HepG2 (cell line): ENCODE data around the gene DOCK3. TPM values are rescaled to one million over a fixed set of nuclear protein-coding genes. Genes with fewer than 3 reads are reported as not detected.

Source experiments
- ATAC-seq: fragments of 200-7000 bp; cut with Tn5 transposase; 3 replicates; pipeline ENCODE4 v1.9.1; 2020; ENCODE audit warnings: mild to moderate bottlenecking, moderate library complexity
- BruUV-seq: library from RNA; stranded (reverse); fragments of 400-500 nt; replicated peaks from 2 replicates; lab custom pipeline; 2021; lab: Mats Ljungman, UMichigan
- CTCF ChIA-PET: fragments of 300-600 bp; formaldehyde crosslinking; extraction: SDS; loops from one replicate; lab custom pipeline; 2021; ENCODE audit warnings: low total read pairs, inconsistent platforms, low intra/inter-chr PET ratio; lab: Yijun Ruan, JAX
- POLR2A ChIA-PET: fragments of 350-600 bp; sonication (Branson Sonifier 250); formaldehyde crosslinking; loops from one replicate; lab custom pipeline; 2020; ENCODE audit warnings: antibody characterized with exemption, inconsistent platforms; lab: Yijun Ruan, JAX
- DNase-seq: peaks from one replicate; pipeline ENCODE4 v3.0.0-alpha.2; 2015; ENCODE audit warnings: low spot score
- FAIRE-seq: peaks from 3 replicates; lab custom pipeline; 2011; peaks lifted over from hg19 to GRCh38; lab: Jason Lieb, UNC
- H2AFZ ChIP-seq: one replicate; pipeline ENCODE4 v1.6.1; 2011; ENCODE audit warnings: low read length, inconsistent platforms
- H3K27ac ChIP-seq: fragments of 300-600 bp; 3 replicates; pipeline ENCODE4 v1.8.0; 2011; ENCODE audit warnings: mixed run types, mild to moderate bottlenecking, mixed read lengths, low read length, inconsistent platforms; ENCODE audit not compliant: insufficient read depth; ENCODE audit errors: extremely low read length
- H3K27me3 ChIP-seq, 2 experiments: fragments of 200-600 bp in 1 of 2; 2 replicates in 1 of 2; 3 replicates in 1 of 2; pipeline versions ENCODE4 v1.6.0 to v1.8.0; 2011; ENCODE audit warnings: low read length in 2 of 2, mild to moderate bottlenecking in 2 of 2, moderate library complexity in 2 of 2, inconsistent platforms in 1 of 2; ENCODE audit not compliant: insufficient read depth in 2 of 2, control insufficient read depth in 1 of 2
- H3K36me3 ChIP-seq, 2 experiments: fragments of 200-600 bp in 1 of 2; replicated peaks in 1 of 2; 2 replicates in 1 of 2; 3 replicates in 1 of 2; pipeline versions ENCODE4 v1.5.1 to v1.8.0; 2011; ENCODE audit warnings: low read length in 2 of 2, inconsistent platforms in 1 of 2; ENCODE audit not compliant: insufficient read depth in 2 of 2, control insufficient read depth in 1 of 2
- H3K4me1 ChIP-seq: 2 replicates; pipeline ENCODE4 v1.5.1; 2012; ENCODE audit warnings: low read length, inconsistent platforms; ENCODE audit not compliant: insufficient read depth
- H3K4me2 ChIP-seq: 2 replicates; pipeline ENCODE4 v1.6.0; 2011; ENCODE audit warnings: low read depth, low read length, inconsistent platforms
- H3K4me3 ChIP-seq, 3 experiments: fragments of 200-600 bp in 1 of 3; sonication (generic), shearing (Covaris generic) in 1 of 3; replicated peaks in 1 of 3; 2 replicates each; pipeline ENCODE4 v1.5.1; 2011 to 2016; ENCODE audit warnings: low read length in 3 of 3, inconsistent platforms in 2 of 3, low read depth in 2 of 3, mild to moderate bottlenecking in 2 of 3, control low read depth in 1 of 3, mixed read lengths in 1 of 3; ENCODE audit not compliant: insufficient read depth in 1 of 3
- H3K79me2 ChIP-seq: one replicate; pipeline ENCODE4 v1.6.1; 2011; ENCODE audit warnings: low read length, inconsistent platforms; ENCODE audit not compliant: insufficient read depth
- H3K9ac ChIP-seq: 2 replicates; pipeline ENCODE4 v1.6.0; 2011; ENCODE audit warnings: mild to moderate bottlenecking, low read depth, low read length, inconsistent platforms; ENCODE audit not compliant: insufficient read depth
- H3K9me3 ChIP-seq: 2 replicates; pipeline ENCODE4 v1.5.1; 2012; ENCODE audit warnings: mild to moderate bottlenecking, low read length
- H4K20me1 ChIP-seq: 2 replicates; pipeline ENCODE4 v1.6.0; 2011; ENCODE audit warnings: inconsistent platforms, mild to moderate bottlenecking, low read length, moderate library complexity; ENCODE audit not compliant: insufficient read depth
- ATF5 ChIP-seq: sonication (generic); formaldehyde crosslinking; IDR thresholded peaks from 2 replicates; pipeline ENCODE4 v1.4.0; 2020; ENCODE audit warnings: mild to moderate bottlenecking, low read depth, missing genetic modification reagents
- CBX1 ChIP-seq: IDR thresholded peaks from one replicate; pipeline ENCODE4 v1.6.1; 2016; ENCODE audit warnings: antibody characterized with exemption, low read depth
- CENPX ChIP-seq: sonication (generic); formaldehyde crosslinking; IDR thresholded peaks from 2 replicates; pipeline ENCODE4 v1.9.0; 2021; ENCODE audit warnings: mild to moderate bottlenecking, missing genetic modification reagents, moderate library complexity
- GLI4 ChIP-seq: sonication (generic); formaldehyde crosslinking; IDR thresholded peaks from 2 replicates; pipeline ENCODE4 v1.5.1; 2020; ENCODE audit warnings: missing genetic modification reagents, mild to moderate bottlenecking, moderate library complexity, borderline replicate concordance
- GPBP1L1 ChIP-seq: sonication (generic); formaldehyde crosslinking; IDR thresholded peaks from 2 replicates; pipeline ENCODE4 v1.5.0; 2020; ENCODE audit warnings: mild to moderate bottlenecking, missing genetic modification reagents
- HDAC2 ChIP-seq: sonication (generic); formaldehyde crosslinking; IDR thresholded peaks from 2 replicates; pipeline ENCODE4 v1.4.0; 2020; ENCODE audit warnings: missing genetic modification reagents
- KLF9 ChIP-seq: IDR thresholded peaks from 2 replicates; pipeline ENCODE4 v1.6.1; 2016; ENCODE audit warnings: low read depth
- NCOR1 ChIP-seq: fragments of 200-600 bp; sonication (generic); IDR thresholded peaks from 2 replicates; pipeline ENCODE4 v1.7.0; 2017; ENCODE audit warnings: antibody characterized with exemption, low read length, borderline replicate concordance
- RORA ChIP-seq: sonication (generic); formaldehyde crosslinking; IDR thresholded peaks from 2 replicates; pipeline ENCODE4 v1.5.0; 2020; ENCODE audit warnings: mild to moderate bottlenecking, missing genetic modification reagents, moderate library complexity
- SIN3B ChIP-seq: fragments of 150-350 bp; IDR thresholded peaks from 2 replicates; pipeline ENCODE4 v1.6.1; 2014; ENCODE audit warnings: low read length
- TIGD3 ChIP-seq: sonication (generic); formaldehyde crosslinking; IDR thresholded peaks from 2 replicates; pipeline ENCODE4 v1.5.1; 2020; ENCODE audit warnings: mild to moderate bottlenecking, missing genetic modification reagents, borderline replicate concordance
- ZEB1 ChIP-seq: IDR thresholded peaks from 2 replicates; pipeline ENCODE4 v1.6.1; 2012; ENCODE audit warnings: mild to moderate bottlenecking, low read depth, inconsistent platforms; ENCODE audit not compliant: insufficient replicate concordance
- ZNF136 ChIP-seq: sonication (generic); formaldehyde crosslinking; IDR thresholded peaks from 2 replicates; pipeline ENCODE4 v1.8.1; 2022; ENCODE audit warnings: low read depth, mild to moderate bottlenecking, moderate library complexity, missing genetic modification reagents
- ZNF263 ChIP-seq: sonication (generic); formaldehyde crosslinking; IDR thresholded peaks from 2 replicates; pipeline ENCODE4 v1.4.0; 2020; ENCODE audit warnings: missing genetic modification reagents
- ZNF318 ChIP-seq: sonication (generic); formaldehyde crosslinking; IDR thresholded peaks from 2 replicates; pipeline ENCODE4 v1.4.0; 2020; ENCODE audit warnings: mild to moderate bottlenecking, missing genetic modification reagents
- WGBS: methylation state at CpG from one replicate; pipeline ENCODE4 v1.1.6; 2017; ENCODE audit warnings: low lambda C conversion rate; 5-methylcytosine and 5-hydroxymethylcytosine counted together
- in situ Hi-C: cut with HindIII; loops from 2 replicates; pipeline ENCODE4 v1.10.0; 2017; ENCODE audit warnings: low pct_unique_long_range_greater_than_20kb; ENCODE audit not compliant: extremely low pct_ligation_motif_present
- intact Hi-C: fragments of 100-400 bp; cut with micrococcal nuclease; formaldehyde crosslinking; loops from one replicate; pipeline ENCODE4 v1.10.0; 2022; ENCODE audit not compliant: unreplicated experiment
- polyA plus RNA-seq, 8 experiments: library from polyadenylated mRNA; depleted of rRNA in 3 of 8; stranded (reverse) in 7 of 8; unstranded in 1 of 8; fragments of >200 nt; fragmentation: Illumina TruSeq in 4 of 8; extraction: Trizol in 4 of 8; gene quantifications; 2 replicates each; pipeline versions ENCODE4 v1.2.1 to v1.2.3, GENCODE V29; 2011 to 2016; ENCODE audit warnings: low read depth in 4 of 8, missing spikeins in 1 of 8, mixed read lengths in 1 of 8; ENCODE audit not compliant: insufficient read depth in 1 of 8
- total RNA-seq, 5 experiments: library from RNA; depleted of rRNA; stranded (reverse); fragments of >200 nt; fragmentation: Illumina TruSeq; extraction: Trizol; gene quantifications; 2 replicates each; pipeline ENCODE4 v1.2.3, GENCODE V29; 2016; ENCODE audit warnings: low read depth in 1 of 5

DOCK3 gene
- total and polyA plus RNA-seq, 2 of the 13 experiments (the other 11 are each of a cell fraction or from before 2014, with no cell fraction given), result not detected

- POLR2A ChIA-PET, result no interaction called here
- TF ChIP-seq ZNF318 (no peak), ZEB1 (no peak), GPBP1L1 (no peak), ZNF136 (no peak), RORA (no peak), HDAC2 (CRISPR knock-in tag) (no peak), SIN3B (no peak), ATF5 (CRISPR knock-in tag) (no peak), KLF9 (CRISPR knock-in tag) (no peak), NCOR1 (no peak), CBX1 (no peak), TIGD3 (no peak), GLI4 (CRISPR knock-in tag) (no peak), ZNF263 (no peak), CENPX (no peak)
Measured at GRCh38 chr3:51282931-51283330, 608.2 kb downstream of the DOCK3 start.

More at GRCh38 chr3:51282931-51283330, 608.2 kb downstream of the DOCK3 start:
- H2AFZ ChIP-seq, result no peak overlapping the region
- CTCF ChIA-PET, result no interaction called here
- no peaks in the 10 kb centered on the region for H3K79me2 ChIP-seq
- in situ Hi-C loops, result no loop called here
- H3K27ac ChIP-seq, result no peak overlapping the region
- no peaks in the 10 kb centered on the region for H3K4me1 ChIP-seq
- intact Hi-C loops, result no loop called here
- H3K27me3 ChIP-seq, result peaks cover 0 to 11% of the 10 kb centered on the region in 2 experiments; a peak in 1 of 5 replicates
- H3K4me3 ChIP-seq, result no peak overlapping the region
- FAIRE-seq, result no peak
- no peak overlapping the region for H3K9ac ChIP-seq
- no peaks in the 10 kb centered on the region for H4K20me1 ChIP-seq
- no peak for DNase-seq
- no peaks in the 10 kb centered on the region for H3K9me3 ChIP-seq
- no peak for ATAC-seq
- no peaks in the 10 kb centered on the region for H3K36me3 ChIP-seq
- no peak overlapping the region for H3K4me2 ChIP-seq
- 0% methylated on average over 1 of the region's 1 CpG for WGBS
- BruUV-seq, result no TSS peak
